Frontal cortex (tissue), 4 donors: ENCODE measurements around the gene LGALS9C. TPM values are rescaled to one million over a fixed set of nuclear protein-coding genes. Genes with fewer than 3 reads are reported as not detected.
"Not testable (repeated sequence)": the region's sequence is repeated elsewhere in the genome, so short reads cannot be mapped to it uniquely, and the experiment has no call there.

Experiments used
- DNase-seq, 2 donors: peaks; one replicate each; pipeline ENCODE4 v3.0.0; 2012; ENCODE audit warnings: low spot score in 2 of 2
- FAIRE-seq: peaks from 2 replicates; lab custom pipeline; 2012; peaks lifted over from hg19 to GRCh38; lab: Jason Lieb, UNC
- total RNA-seq: library from RNA; depleted of rRNA; stranded (reverse); fragments of >200 nt; gene quantifications from one replicate; pipeline ENCODE4 v1.2.3, GENCODE V29; 2014
- donor health status: control.
- donor health status: control.
- donor health status: control.

The LGALS9C gene
- total RNA-seq, 1 donor from 2014 or later, result not detected

DNA sequence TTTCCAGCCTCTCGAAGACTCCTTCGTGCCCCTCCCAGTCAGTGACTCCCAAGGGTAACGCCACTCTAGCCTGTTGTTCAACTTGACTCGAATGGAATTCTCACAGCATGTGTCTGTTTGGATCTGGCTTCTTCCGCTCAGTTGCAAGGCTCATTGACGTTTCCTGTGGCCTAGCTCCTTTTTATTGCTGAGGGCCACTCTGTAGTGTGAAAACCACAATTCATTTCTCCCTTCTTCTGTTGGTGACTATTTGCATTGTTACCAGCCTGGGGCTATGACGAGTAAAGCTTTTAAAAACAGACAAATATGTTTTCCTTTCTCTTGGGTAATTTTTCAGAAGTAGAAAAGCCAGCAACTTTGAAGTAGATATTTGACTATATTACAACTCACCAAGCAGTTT lies 1.8 kb upstream of the LGALS9C start:
- not testable (repeated sequence) for FAIRE-seq, DNase-seq

DNA sequence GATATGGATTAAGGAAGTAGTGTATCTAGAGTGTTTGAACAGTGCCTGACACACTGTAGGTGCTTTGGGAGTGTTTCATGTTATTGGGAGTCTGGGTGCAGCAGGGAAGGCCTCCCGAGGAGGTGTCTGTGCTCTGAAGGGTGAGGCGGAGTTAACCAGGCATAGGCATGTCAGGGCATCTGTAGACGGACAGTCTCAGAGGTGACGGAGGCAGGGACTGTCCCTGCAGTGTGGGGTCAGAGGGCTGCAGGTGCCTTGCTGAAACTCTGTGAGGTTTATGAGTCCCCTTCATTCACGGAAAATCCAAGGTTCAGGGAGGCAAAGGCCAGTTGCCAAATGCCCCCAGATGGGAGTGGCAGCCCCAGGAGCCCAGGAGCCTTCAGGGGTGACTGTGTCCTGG lies 778 bp downstream of the LGALS9C start:
- not testable (repeated sequence) for DNase-seq, FAIRE-seq

DNA sequence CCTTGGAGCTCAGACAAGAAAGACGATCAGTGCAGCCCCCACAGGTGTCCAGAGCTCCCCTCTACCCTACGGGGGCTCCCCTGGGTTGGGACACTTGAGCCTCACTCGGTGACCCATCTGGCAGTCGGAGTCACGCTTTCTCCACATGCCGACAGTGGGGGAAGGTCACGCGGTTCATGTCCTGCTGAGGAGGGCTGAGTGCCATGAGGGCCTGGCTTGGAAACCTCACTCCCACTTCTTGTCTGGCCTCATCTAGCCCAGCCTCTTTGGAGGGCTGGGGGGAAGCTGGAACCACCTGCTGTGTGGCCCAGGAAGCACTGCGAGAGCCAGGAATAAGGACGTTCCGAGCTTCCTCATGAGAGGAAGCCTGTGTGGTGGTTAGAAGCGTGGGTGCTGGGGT lies 1.8 kb downstream of the LGALS9C start:
- not testable (repeated sequence) for FAIRE-seq, DNase-seq

DNA sequence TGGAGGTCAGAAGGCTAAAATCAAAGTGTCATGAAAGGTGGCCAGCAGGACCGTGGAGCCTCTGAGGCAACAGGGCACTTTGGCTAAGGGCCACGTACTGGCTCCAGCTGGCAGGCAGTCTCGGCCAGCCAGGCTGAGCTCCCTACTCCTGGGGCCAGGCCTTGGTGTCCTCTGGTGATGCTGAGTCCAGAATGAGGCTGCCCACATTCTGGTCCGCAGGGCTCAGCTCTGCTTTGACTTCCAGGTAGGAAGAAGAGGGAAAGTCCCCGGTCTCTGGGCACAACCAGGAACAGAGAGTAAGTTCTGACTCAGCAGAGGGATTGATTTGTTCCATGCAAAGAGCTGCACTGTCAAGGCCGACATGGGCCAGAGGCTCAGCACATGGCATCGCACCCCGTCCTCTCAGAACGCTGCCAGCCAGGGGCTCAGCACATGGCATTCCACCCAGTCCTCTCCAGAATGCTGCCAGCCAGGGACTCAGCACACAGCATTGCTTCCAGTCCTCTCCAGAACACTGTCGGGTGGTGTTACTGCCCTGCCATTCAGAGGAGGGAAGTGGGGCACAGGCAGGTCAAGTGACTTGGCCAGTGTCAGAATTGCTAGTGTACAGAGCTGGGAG lies 2.5 kb downstream of the LGALS9C start:
- DNase-seq, FAIRE-seq: not testable (repeated sequence)

DNA sequence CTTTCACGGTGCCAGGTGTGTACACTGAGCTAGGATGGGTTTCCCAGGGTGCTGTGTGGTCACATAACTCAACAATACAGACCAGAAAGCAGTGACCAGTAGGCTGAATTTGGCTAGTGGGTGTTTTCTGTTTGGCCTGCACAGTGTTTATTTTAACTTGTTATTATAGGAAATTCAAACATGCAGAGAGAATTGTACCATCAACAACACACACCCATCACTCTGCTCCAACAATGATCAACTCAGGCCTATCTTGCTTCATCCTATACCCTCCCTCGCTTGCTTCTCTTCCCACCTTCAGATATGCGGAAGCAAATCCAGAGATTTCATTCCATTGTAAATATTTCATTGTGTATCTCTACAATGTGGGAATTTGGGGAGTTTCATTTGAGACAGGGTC lies 5.2 kb downstream of the LGALS9C start:
- not testable (repeated sequence) for FAIRE-seq, DNase-seq

DNA sequence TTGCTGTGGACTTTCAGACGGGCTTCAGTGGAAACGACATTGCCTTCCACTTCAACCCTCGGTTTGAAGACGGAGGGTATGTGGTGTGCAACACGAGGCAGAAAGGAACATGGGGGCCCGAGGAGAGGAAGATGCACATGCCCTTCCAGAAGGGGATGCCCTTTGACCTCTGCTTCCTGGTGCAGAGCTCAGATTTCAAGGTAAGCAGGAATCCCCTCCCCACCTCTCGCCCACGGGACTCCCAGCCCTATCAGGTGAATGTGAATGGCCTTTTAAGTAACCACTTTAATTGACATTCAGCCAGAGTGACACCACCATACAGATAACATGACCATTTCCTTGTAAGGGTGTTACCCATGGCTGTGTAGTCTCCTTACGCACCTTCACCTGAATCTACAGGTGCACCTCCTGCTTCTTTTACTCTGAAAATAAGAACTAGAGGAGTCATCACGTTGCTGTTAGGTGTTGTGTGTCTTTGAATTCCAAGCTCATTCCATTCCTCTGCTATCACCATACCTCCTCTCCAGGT lies 9.4 kb downstream of the LGALS9C start:
- not testable (repeated sequence) for FAIRE-seq, DNase-seq

DNA sequence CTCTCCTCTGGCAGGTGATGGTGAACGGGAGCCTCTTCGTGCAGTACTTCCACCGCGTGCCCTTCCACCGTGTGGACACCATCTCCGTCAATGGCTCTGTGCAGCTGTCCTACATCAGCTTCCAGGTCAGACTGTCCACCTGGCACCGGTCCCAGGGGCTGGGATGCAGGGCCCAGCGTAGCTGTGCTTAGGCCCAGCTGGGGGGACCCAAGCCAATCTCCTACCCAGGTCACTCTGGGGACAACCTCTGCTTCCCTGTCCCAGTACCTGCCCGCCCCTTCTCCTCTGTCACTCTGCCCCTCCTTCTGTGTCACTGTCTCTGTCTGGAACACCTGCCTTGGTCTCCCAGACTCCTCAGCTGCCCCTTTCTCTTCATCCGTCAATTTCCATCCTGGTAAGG lies 11.0 kb downstream of the LGALS9C start:
- not testable (repeated sequence) for DNase-seq, FAIRE-seq

DNA sequence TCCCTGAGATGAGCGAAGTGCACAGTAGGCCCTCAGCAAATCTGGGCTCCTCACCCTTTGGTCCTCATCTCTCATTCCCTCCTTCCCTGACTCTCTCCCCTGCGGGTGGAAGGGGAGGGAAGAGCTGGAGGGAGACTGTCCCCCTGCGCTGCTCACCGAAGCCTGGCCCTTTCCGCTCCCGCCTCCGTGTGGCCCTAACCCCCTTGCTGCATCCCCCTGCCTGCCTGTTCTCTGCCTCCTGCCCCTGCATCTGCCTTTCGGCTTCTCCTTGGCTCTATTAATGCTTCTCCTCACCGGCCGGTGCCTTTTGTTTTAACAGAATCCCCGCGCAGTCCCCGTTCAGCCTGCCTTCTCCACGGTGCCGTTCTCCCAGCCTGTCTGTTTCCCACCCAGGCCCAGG lies 12.0 kb downstream of the LGALS9C start:
- FAIRE-seq, result not testable (repeated sequence)

DNA sequence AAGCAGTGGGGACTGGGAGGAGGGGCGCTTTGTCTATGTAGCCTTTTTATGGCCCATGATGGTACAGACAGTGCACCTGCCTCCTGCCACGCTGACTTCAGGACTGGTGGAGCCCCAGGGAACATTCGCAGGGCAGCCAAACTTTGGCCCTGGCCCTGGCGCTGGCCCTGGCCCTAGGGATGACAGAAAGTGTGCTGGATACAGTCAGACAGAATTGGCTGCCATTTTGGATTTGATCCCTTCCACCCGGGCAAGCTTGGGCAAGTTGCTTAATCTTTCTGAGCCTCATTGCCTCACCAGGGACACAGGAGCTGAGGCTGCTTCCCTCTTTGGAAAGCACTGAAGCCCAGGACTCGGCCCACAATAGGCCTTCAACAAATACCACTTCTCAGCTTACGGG lies 13.4 kb downstream of the LGALS9C start:
- not testable (repeated sequence) for FAIRE-seq, DNase-seq

More for the DNA sequence above, 12.0 kb downstream of the LGALS9C start:
- not testable (repeated sequence) for DNase-seq

DNA sequence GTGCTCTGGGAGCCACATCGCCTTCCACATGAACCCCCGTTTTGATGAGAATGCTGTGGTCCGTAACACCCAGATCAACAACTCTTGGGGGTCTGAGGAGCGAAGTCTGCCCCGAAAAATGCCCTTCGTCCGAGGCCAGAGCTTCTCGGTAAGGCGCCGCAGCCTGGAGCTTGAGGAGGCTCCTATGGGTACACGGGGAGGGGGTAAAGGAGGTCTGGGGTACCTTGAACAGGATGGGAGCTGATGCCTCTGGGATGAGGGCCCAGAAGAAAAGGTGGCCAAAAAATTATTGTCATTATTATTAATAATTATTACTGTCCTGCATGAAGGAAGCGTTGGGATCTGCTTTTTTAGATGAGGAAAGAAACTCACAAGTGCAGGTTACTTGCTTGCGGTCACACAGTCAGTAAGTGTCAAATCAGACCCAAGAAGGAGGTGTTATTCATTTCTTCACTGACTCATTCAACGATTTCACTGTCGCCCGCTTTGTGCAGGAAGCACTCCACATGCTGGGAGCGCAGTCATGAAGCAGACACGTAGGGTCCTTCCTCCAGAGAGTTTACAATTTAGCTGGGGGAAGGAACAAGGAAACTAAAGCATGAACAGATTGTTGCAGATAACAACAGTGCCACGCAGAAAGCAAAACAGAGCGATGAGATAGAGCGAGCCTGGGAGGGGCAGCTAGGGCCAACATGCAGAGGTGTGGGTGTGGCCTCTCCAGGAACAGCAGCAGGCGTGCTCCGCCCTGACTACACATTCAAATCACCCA lies 16.3 kb downstream of the LGALS9C start:
- FAIRE-seq, DNase-seq: not testable (repeated sequence)

DNA sequence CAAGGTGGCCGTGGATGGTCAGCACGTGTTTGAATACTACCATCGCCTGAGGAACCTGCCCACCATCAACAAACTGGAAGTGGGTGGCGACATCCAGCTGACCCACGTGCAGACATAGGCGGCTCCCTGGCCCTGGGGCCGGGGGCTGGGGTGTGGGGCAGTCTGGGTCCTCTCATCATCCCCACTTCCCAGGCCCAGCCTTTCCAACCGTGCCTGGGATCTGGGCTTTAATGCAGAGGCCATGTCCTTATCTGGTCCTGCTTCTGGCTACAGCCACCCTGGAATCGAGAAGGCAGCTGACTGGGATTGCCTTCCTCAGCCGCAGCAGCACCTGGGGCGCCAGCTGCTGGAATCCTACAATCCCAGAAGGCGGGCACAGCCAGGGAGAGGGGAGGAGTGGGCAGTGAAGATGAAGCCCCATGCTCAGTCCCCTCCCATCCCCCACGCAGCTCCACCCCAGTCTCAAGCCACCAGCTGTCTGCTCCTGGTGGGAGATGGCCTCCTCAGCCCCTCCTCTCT lies 17.7 kb downstream of the LGALS9C start:
- DNase-seq, FAIRE-seq: not testable (repeated sequence)

DNA sequence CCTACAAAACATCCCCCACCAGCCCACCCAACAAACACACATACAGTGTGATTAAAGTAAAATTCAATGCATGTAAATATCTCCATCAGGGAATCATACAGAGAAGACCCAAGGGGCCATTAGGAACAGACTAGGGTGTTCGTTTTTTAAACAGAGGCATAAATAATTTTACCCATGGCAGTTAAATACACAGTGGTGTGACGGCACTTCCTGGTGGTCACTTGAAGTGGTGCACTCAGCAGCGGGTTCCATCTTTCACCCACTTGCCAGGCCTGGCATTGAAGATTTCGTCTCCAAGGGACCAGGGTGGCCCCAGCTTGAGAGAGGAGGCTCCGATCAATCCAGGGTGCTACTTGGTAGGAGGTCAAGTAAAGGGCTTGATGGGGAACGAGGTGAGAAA lies 20.5 kb downstream of the LGALS9C start:
- not testable (repeated sequence) for FAIRE-seq, DNase-seq

DNA sequence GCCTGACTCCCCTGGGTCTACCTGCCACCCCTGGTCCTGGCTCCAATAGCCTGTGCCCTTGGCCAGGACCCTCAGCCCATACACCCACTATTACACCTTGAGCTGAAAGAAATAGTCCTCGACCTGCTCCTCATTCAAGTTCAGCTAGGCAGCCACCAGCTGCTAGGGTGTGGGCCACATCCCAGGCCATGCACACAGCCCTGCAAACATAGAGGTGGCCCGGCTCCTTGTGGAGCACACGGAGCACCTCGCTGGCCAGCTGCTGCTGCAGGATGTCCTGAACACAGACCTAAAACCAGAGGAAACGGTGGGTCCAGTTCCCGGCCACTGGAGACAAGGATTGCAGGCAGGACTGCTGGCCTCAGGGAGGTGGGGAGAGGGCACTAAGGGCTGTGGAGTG lies 22.5 kb downstream of the LGALS9C start:
- FAIRE-seq, DNase-seq: not testable (repeated sequence)

DNA sequence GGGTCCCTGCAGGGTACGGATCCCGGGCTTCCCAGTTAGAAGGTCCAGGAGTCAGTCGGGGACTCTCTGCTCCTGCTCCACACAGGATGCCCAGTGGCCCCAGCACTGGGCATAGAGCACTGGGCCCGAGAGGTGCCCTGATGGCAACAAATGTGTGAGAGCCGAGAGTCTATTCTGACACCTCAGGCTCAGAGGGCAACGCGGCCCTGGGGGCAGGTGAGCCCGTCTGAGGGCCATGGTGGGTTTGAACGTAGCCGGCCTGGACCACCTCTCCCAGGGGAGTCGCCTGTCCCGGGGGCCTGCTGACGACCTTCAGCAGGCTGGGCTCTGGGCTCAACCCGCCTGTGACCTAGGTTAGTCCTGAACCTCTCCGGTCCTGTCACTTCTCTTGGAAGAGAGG lies 23.2 kb downstream of the LGALS9C start:
- DNase-seq, FAIRE-seq: not testable (repeated sequence)

DNA sequence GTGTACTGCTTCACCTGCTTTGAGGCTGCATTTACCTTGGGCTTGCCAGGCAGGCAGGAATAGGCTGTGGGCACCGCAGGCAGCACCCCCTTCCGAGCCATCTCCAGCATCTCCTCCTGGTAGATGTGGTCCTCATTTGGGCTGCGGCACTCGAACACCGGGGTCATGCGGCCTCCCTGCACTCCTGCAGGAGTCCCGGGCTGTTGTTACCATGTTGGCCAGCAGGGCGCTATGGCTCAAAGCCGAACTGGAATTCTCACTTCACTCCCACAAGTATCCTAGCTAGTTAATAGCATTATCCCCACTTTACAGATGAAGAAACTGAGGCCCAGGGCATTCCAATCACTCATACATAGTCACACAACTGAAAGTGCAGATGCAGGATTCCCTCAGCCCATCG lies 23.7 kb downstream of the LGALS9C start:
- not testable (repeated sequence) for DNase-seq

DNA sequence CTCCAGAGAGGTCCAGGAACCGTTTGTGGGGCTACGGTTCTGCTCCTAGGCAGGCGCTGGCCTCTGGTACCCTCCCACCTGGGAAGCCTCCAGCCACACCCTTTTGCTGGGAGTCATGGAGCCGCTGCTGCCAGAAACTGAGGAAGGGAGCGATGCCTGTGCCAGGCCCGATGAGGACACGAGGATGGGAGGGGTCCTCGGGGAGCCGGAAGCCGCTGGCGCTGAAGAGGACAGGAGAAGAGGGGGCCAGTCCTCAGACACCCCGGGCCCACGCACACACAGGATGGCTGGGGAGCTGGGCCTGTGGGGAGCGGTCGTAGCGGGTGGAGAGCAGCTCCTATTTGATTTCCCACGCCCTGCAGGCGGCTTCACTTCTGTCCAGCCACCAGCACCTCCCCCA lies 24.2 kb downstream of the LGALS9C start:
- not testable (repeated sequence) for FAIRE-seq, DNase-seq

More for the DNA sequence above, 23.7 kb downstream of the LGALS9C start:
- FAIRE-seq, result not testable (repeated sequence)

DNA sequence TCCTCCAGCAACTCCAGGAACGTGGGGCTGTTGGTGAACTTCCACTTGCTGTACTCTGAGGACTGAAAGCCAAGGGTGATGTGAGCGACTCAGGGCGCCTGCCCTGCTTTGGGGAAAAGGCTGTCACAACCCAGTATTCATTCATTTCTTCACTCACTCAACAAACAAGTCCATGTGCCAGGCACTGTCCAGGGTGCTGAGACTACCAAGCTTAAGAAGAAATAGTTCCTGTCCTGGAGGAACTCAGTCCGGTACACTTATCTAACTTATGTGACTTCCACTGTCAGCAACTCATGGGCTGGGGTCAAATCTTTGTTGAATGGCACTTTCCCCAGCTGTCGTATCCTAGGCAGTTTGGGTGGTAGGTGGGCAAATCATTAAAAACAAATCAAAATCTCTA lies 26.6 kb downstream of the LGALS9C start:
- not testable (repeated sequence) for FAIRE-seq, DNase-seq

DNA sequence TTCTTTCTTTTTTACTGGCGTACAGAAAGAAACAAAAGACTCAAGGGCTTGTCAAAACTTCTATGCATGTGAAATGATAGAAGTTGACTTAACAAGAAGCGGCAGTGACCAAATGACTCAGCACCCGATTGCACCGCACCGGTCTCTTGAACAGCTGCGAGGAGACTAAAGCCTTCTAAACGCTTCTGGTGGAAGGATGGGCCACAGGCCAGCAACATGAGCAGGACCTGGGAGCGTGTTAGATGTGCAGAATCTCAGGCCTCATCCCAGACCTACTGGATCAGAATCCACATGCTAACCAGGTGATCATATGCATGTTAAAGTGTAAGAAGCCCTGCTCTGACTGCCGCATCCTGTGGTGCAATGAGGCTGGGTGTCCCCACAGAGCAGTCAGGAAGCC lies 31.1 kb downstream of the LGALS9C start:
- not testable (repeated sequence) for DNase-seq, FAIRE-seq

DNA sequence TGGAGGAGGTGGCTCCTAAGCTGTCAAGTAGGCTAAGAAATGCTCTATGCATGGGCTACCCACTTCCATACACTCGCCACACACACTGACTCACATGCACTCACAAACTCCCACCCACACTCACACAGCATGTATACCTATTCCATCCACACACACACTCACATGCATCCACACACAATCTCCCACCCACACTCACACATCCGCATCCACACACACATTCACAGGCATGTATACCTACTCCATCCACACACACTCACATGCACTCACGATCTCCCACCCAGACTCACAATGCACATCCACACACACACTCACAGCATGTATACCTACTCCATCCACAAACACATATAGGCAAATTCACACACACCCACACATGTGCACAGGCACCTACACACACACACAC lies 32.1 kb downstream of the LGALS9C start:
- not testable (repeated sequence) for DNase-seq, FAIRE-seq

DNA sequence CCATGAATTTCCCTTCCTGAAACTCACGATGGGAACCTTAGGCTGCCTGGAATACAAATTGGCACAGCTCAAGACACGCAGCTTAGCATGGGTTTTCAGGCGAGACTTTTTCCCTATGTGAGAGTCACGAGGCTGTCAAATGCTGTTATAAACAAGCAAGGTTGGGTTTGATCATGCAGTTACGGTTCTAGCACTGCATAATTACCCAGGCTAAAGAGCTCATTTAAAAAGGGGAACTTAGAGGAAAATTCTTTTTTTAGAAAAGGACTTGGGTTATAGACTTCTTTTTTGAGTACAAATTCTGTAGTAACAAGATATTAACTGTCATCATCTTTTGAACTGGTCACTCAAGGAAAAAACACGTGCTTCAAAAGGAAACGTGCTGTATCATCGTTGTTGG lies 44.5 kb downstream of the LGALS9C start:
- not testable (repeated sequence) for FAIRE-seq

More for the DNA sequence above, 44.5 kb downstream of the LGALS9C start:
- not testable (repeated sequence) for DNase-seq
